ENCODE measurements around the gene SNTG2.

The SNTG2 gene

GRCh38 chr2:1300284-1300683 is 349.6 kb downstream of the SNTG2 start:
- no peak for DNase-seq

GRCh38 chr2:1301056-1301455 is 350.4 kb downstream of the SNTG2 start:
- no peak for DNase-seq

GRCh38 chr2:1305342-1306013 is 354.8 kb downstream of the SNTG2 start:
- DNase-seq = no peak

- no peak for DNase-seq
Measured at GRCh38 chr2:1306014-1306686, 355.5 kb downstream of the SNTG2 start.

- DNase-seq = no peak
Measured at GRCh38 chr2:1306687-1307516, 356.3 kb downstream of the SNTG2 start.

GRCh38 chr2:1307670-1308069 is 357.0 kb downstream of the SNTG2 start:
- no peak for DNase-seq

- no peak for DNase-seq
Measured at GRCh38 chr2:1308678-1309077, 358.0 kb downstream of the SNTG2 start.

- no peak for DNase-seq
Measured at GRCh38 chr2:1309507-1309906, 358.9 kb downstream of the SNTG2 start.

- no peak for DNase-seq
Measured at GRCh38 chr2:1310202-1310601, 359.6 kb downstream of the SNTG2 start.

GRCh38 chr2:1310866-1311265 is 360.2 kb downstream of the SNTG2 start:
- no peak for DNase-seq

- no peak for DNase-seq
Measured at GRCh38 chr2:1313240-1313924, 362.7 kb downstream of the SNTG2 start.

- DNase-seq = no peak
Measured at GRCh38 chr2:1314254-1314653, 363.6 kb downstream of the SNTG2 start.

- DNase-seq = no peak
Measured at GRCh38 chr2:1318366-1319009, 367.8 kb downstream of the SNTG2 start.

GRCh38 chr2:1319393-1319792 is 368.7 kb downstream of the SNTG2 start:
- DNase-seq = no peak

- DNase-seq = no peak
Measured at GRCh38 chr2:1321321-1321720, 370.7 kb downstream of the SNTG2 start.

GRCh38 chr2:1324884-1325283 is 374.2 kb downstream of the SNTG2 start:
- no peak for DNase-seq

GRCh38 chr2:1328684-1329083 is 378.0 kb downstream of the SNTG2 start:
- no peak for DNase-seq

GRCh38 chr2:1339388-1340140 is 388.9 kb downstream of the SNTG2 start:
- DNase-seq = no peak

- no peak for DNase-seq
Measured at GRCh38 chr2:1340141-1340512, 389.5 kb downstream of the SNTG2 start.

GRCh38 chr2:1341404-1342120 is 390.9 kb downstream of the SNTG2 start:
- no peak for DNase-seq

GRCh38 chr2:1348789-1349188 is 398.1 kb downstream of the SNTG2 start:
- DNase-seq = peak; percentile 0

Data from OCI-M1 (cell line).